NCI-H524 treated with DMSO at 0.1 percent for 48 hours (cell line): Measurements from ENCODE around the gene SLC52A3.

Experiments used
- DNase-seq: peaks from one replicate; lab custom pipeline; 2025; lab: John Stamatoyannopoulos, UW

Gene SLC52A3

DNA sequence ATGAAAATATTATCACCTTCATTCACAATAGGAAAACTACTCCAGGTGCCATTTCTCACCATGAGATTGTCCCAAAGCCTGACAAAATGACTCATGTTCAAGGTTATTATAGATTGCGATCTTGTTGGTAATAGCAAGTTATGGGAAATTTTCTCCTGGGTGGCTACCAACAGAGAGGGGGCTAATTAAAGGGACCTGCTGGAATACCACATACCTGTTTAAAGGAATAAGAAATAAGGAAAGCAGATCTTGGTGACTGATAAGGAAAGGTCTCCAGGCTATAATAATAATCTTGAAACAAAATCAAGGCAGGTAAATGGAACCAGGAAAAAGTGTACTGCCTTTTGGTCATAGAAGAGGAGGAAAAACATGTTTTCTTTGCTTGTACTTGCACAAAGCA, 1.4 kb downstream of the SLC52A3 start:
- no peak for DNase-seq

DNA sequence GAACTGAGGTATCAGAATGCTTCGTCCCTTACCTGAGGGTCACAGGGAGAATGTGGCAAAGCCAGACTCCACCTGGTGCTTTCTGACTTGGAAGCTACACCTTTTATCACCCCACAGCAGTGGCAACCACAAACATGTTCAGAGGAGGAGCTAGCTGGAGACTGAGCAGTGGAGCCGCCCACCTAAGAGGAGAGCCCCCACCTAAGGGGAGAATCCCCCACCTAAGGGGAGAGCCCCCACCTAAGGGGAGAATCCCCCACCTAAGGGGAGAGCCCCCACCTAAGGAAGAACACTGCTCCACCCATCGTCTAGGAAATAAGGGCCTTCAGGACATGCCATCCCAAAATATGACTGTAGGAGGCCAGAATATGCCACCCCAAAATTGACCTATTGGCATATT, 4.0 kb downstream of the SLC52A3 start:
- DNase-seq, result no peak

DNA sequence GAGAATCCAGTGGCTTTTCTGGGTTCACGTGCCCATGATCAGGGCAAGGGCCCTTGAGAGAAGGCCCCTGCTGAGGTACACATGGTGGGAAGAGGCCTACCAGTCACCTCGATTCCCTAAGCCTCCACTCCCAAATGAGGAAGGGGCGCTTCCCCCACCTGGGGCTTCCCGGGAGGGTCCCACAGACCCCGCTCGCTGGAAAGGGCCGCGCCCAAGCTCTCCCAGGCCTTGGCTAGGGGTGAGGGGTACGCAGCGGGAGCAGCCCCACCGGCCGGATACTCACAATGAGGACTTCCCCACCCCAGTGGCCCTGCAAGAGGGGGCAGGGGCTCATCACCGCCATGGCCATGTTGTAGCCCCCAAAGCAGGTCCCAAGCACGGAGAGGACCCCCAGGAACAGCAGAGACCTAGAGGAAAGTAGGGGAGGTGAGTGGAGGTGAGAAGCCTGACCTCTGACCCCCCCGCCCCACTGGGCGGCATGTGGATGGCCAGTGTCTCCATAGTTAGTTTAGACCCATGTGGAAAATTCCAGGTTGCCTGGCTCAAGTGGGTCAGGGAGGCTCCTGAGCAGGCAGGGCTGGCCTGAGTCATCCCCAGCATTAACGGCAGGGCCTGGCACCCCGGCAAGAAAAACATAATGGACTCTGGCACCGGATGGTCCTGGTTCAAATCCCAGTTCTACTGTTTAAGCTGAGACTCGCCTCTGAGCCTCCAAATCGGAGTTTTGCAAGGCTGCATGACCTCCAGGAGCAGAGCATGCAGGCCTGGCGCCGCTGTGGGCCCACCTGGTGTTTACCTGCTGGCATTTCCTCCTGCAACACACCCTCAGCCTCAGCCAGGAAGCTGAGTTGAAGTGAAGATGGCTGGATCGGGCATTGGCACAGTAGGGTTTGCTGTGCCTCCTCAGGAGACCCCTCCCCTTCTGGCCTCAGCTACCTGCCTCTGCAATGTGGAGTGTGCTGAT, 6.6 kb downstream of the SLC52A3 start:
- no peak for DNase-seq

DNA sequence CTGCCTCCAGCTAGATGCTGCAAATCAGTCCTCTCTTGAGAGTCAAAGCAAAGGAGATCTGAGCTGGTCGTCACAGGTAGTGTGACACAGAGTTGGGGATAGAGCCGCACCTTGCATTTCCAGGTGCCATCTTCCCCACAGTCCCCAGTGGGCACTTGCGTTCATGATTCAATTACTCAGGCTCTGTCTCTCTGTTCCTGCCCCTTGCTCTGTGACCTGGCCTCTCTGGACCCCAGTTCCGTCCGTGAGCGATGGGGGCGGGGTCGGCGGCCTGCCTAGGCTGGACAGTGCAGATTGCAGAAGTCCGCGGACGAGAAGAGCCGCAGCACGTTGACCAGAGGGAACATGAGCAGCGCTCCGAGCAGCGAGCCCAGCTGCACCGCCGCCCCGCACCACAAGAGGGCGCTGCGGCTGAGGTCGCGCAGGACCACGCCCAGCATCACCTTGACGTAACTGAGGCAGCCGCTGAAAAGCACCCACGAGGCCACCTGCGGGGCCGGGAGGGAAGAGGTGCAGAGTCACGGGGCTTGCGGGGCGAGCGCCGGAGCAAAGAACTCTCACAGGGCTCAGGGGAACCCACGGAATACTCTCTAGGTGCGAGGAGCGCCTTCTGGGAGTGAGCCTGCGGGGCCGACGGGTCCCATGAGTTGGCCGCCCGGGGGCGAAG, 7.4 kb downstream of the SLC52A3 start:
- DNase-seq, result no peak

DNA sequence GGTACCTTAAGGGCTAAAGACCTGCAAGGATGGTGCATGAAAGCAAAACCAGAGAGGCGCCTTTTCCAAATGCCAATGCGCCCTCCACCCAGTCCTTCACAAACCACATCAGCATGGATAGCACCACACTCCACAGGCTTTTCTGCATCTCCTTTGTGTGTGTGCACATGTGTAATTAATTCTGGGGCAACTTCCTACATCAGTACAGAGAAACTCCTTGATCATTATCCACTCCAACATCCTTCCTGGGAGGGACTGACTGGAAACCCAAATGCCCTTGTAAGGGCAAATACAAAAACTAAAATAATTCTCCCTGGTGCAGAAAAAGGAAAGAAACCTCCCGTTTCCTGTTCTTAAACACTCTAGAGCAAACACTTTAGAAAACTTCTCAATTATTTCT, 10.8 kb downstream of the SLC52A3 start:
- no peak for DNase-seq

DNA sequence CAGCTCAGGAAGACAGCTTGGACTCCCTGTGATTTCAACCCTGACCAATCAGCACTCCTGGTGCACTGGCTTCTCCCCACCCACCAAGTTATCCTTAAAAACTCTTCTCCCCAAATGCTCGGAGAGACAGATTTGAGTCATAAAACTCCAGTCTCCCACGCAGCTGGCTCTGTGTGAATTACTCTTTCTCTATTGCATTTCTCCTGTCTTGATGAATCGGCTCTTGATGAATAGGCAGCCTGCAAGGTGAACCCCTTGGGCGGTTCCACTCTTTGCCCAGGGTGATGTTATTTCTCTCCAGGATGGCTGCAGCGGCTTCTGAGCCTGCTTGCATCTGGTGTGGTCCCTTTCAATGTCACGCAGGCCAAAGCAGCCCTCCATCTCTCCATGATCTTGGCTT, 12.4 kb downstream of the SLC52A3 start:
- no peak for DNase-seq

DNA sequence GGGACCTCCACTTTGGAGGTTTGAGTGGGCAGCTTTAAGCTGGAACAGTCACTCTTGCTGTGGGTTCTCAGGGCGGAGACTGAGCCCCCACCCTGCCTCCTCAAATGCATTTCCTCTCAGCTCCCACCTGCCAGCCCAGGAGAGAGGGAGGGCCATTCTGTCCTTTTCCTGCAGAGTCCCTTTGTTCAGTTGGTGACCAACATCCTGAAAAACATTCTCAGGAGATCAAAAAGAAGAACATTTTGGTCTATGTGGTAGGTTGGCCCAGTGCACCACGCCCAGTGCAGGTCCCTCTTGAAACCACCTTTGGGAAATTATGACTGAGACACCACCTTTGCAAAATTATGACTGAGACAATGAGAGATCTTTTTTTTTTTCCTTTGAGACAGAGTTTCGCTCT, 13.4 kb downstream of the SLC52A3 start:
- DNase-seq, result no peak

DNA sequence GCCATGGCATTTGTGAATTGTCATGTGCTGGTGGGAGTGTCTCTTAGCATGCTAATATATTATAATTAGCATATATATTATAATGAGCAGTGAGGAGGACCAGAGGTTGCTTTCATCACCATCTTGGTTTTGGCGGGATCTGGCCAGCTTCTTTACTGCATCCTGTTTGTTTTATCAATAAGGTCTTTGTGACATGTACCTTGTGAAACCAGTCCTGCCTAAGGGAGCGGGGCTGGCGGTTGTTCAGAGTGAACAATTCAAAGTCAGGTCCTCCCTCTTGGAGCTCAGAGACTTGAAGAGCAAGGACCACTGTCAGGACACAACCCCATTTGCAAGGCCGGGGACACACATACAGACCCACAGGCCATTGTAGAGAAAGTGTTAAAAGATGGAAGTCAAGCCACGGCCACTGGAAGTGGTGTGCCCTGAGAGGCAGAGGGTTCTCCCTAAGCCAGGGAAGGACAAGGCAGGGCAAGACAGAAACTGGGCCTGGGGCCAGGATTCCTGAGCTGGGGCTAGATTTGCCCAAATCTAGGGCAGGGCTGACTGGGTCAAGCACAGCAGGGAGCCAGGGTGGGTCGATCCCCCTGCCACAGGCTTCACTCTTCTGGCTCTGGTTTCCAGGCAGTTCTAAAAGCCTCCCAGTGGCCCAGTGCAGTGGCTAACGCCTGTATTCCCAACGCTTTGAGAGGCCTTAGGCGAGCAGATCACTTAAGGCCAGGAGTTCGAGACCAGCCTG, 14.2 kb downstream of the SLC52A3 start:
- no peak for DNase-seq

DNA sequence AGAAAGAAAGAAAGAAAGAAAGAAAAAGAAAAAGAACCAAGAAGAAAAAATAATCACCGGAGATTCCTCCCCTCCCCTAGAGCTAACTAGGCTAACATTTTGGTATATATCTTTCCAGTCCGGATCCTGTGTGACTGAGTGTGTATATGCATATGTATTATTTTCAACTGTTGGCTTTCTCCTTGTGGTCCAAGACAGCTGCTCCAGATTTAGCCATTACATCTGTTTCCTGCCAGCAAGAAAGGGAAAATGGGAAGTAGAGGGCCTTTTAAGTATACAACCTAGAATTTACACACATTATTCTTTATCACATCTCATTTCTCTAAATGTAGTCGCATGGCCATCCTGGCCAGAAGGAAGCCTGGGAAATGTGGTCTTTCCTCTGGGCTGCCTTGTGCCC, 15.2 kb downstream of the SLC52A3 start:
- DNase-seq, result no peak

DNA sequence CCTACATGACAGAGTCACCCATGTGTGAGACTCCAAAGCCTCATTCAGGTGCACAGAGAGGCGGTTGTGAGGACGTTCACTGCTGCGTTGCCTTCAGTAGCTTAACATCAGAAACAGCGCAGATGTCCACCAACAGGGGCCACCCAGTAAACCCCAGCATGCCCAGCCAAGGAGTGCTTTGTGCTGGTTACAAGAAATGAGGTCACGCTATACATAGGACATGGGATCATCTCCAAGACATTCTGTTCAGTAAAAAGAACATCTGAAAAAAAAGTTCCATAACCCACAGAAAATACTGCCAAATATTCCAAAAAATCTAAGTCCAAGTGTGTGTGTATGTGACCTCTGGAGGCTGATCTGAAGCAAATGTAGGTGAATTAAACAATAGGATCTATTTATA, 16.0 kb downstream of the SLC52A3 start:
- no peak for DNase-seq

DNA sequence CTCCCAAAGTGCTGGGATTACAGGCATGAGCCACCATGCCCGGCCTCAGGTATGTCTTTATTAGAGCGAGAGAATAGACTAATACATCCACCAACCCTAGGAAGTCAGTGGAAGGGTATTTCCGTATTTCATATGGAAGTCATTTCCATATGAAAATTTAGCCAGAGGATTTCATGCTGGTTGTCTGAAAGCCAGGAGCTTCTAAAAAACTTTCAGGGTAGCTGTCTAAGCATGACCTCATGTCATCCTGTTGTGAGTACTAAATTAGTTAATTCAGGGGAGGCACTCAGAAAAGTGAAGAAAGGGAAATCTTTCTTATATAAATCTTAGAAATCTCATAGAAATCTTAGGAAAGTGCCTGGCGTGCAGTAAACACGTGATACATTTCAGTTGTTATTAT, 16.5 kb downstream of the SLC52A3 start:
- no peak for DNase-seq

DNA sequence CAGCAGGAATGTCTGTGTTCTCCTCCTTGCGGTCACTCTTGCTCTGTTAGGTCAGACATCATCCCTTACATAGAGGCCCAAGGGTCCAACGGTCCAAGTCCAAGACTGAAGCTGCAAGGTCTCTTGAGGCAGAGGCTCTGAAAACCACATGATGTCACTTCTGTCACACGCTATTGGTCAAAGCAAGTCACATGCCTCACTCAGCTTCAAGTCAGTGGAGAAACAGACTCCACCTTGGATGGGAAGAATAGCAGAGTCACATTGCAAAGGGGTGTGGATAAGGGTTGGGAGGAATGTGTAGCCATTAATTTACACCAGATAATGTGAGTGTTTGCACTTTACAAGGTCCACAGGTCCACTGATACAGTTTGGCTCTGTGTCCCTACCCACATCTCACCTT, 17.5 kb downstream of the SLC52A3 start:
- no peak for DNase-seq

DNA sequence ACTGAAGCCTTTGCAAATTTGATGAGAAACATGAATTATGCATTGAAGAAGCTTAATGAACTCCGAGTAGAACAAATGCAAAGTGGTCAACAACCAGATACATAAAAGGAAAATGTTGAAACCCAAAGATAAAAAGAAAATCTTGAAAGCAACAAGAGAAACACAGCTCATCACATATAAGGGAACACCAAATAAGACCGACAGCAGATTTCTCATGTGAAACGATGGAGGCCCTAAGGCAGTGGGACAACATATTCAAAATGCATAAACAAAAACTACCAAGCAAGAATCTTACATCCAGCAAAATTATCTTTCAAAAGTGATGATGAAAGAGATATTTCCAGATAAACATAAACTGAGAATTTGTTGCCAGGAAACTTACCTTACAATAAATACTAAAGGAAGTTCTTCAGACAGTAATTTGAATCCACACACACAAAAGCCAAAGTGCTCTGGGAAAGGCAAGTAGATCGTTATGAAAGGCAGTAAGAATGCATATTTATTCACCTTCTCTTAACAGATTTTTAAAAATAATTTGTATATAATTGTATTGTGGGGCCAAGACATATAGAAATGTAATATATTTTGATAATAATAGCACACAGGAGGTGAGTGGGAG, 22.5 kb downstream of the SLC52A3 start:
- DNase-seq, result no peak

DNA sequence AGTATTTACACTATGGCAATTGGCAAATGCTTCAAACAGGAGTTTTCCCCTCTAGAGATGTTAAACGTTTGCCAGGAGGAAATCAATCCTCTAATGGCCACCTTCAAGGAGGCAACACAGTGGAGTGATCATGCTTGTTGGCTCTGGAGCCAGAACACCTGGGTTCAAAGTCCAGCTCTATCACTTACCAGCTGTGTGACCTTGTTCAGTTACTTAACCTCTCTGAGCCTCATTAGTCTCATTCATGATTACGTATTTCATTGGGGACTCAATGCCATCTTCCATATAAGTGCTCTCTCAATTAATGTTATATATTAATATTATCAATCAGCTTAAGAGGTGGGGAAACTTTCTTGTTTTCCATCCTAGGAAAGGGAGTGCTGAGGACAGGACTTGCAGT, 26.1 kb downstream of the SLC52A3 start:
- DNase-seq, result no peak

DNA sequence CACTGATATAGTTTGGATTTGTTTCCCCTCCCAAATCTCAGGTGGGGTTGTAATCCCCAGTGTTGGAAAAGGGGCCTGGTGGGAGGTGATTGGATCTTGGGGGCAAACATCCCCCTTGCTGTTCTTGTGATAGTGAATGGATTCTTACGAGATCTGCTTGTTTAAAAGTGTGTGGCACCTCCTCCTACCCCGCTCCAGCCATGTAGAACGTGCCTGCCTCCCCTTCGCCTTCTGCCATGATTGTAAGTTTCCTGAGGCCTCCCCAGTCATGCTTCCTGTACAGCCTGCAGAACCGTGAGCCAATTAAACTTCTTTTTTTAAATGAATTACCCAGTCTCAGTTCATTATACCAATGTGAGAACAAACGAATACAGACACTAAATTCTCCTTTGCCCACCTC, 26.7 kb downstream of the SLC52A3 start:
- DNase-seq, result no peak

DNA sequence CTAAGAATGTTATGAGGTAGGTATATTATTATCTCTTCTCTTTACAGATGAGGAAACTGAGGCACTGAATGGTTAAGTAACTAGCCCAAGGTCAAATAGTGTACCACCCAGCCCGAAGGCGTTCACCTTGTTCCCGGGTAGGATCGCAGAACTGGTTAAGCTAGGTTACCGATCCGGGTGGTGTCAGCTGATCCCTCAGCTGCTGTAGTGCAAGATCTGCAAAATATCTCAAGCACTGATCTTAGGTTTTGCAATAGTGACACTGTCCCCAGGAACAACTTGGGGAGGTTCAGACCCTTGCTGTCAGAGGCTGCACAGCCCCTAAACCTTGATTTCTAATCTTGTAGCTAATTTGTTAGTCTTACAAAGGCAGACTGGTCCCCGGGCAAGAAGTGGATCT, 28.1 kb downstream of the SLC52A3 start:
- DNase-seq, result no peak

DNA sequence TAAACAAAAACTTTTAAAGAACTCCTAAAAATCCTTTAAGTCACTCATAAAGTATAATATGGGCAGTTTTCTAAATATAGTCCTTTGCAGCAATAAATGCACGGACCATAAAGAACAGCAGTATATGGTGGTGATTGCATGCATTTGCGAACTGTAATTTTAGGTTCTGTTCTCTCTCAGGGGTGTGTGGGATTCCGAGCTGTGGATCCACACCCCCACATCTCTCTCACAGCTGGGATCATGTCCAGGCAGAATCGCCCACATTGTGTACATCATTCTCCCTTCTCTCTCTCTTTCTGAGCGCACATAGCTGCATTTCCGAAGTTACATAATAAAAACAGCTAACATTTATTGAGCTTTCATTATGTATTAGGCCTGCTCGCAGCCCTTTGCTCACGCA, 28.6 kb downstream of the SLC52A3 start:
- DNase-seq, result no peak

DNA sequence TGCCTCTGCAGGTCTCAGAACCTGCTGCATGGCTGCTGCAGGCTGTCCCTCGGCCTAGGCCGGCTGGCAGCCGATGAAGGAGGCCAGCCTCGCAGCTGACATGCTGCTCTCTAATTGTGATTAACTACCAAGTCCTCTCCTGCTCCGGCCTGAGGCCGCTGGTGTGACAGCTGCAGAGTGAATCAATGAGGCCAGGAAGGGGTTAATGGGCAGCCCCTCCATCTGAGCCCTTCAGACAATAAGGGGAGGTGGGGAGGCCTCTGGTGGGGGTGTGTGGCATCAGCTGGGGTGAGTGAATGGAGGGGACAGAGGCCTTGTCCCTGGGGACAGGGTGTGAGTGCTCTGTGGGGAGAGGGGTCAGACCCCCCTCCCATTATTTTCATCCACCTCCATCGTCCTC, 34.4 kb downstream of the SLC52A3 start:
- no peak for DNase-seq

DNA sequence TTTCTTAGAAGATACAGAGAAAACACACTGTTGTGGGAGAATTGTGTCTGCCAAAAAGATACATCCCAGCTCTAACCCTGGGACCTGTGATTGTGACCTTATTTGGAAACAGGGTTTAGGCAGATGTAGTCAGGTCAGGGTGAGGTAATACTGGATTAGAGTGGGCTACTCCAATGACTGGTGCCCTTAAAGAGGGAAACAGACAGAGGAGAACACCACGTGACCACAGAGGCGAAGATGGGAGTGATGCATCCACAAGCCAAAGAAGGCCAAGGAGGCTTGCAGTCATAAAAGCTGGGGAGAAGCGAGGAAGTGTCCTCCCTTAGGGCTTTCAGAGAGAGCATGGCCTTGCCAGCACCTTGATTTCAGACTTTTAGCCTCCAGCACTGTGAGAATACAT, 35.6 kb downstream of the SLC52A3 start:
- DNase-seq, result no peak

DNA sequence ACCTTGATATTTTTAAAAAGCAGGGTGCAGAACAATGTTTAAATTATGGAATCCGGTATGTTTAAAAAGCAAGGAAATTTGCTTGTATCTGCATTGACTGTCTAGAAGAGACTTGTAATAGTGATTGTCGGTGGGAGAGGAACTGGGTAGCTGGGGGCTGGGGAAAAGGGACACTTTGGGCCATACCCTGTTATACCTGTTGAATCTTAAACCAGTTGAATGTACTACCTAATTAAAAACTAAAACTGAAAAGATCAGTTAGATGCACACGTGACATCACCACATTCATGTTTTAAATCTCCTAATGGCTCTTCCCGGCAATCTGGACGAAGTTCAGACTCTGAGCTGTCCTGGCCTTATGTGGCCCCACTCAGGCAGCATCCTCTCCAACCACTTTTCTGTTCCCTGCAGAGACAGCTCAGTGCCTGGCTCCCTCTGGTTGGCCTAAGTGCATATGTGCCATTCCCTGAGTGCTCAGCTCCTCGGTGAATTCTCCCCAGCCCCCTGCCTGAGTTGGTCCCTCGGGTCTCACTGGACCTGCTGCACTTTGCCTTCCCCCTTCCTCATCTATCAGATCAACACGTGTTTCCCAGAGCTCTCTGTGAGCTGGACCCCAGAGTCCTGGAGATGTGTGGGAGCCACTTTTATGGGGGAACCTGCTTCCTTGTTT, 36.3 kb downstream of the SLC52A3 start:
- DNase-seq, result no peak

DNA sequence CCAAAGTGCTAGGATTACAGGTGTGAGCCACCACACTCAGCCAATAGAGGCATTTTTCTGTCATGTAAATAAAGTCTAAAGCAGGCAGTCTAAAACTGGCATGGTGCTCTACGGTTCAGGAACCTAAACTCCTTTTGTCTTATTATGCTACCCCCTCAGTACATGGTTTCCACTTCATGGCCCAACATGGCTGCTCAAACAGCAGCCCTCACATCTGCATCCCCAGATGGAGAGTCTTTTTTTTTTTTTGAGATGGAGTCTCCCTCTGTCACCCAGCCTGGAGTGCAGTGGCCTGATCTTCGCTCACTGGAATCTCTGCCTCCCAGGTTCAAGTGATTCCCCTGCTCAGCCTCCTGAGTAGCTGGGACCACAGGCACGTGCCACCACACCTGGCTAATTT, 38.3 kb downstream of the SLC52A3 start:
- no peak for DNase-seq
